OCI-LY1 (cell line): ENCODE data around the gene MAML2.

Experiments
- H2AFZ ChIP-seq: fragments of 200-600 bp; sonication (generic), shearing (Covaris generic); 2 replicates; pipeline ENCODE4 v1.6.0; 2014; ENCODE audit warnings: antibody characterized with exemption, mild to moderate bottlenecking, low read length
- H3F3A ChIP-seq: fragments of 200-600 bp; sonication (generic), shearing (Covaris generic); 2 replicates; pipeline ENCODE4 v1.6.0; 2014; ENCODE audit warnings: mild to moderate bottlenecking, antibody characterized with exemption, low read length, moderate library complexity; ENCODE audit not compliant: insufficient read depth
- H3K27ac ChIP-seq: fragments of 200-600 bp; sonication (generic); 2 replicates; pipeline ENCODE4 v1.5.1; 2014; ENCODE audit warnings: low read length, mixed run types, mild to moderate bottlenecking, low read depth; ENCODE audit not compliant: poor library complexity, severe bottlenecking
- H3K27me3 ChIP-seq: fragments of 200-600 bp; sonication (generic); 2 replicates; pipeline ENCODE4 v1.6.0; 2014; ENCODE audit warnings: antibody characterized with exemption, mild to moderate bottlenecking, low read length, moderate library complexity; ENCODE audit not compliant: insufficient read depth
- H3K36me3 ChIP-seq: fragments of 200-600 bp; sonication (generic); 2 replicates; pipeline ENCODE4 v1.6.1; 2014; ENCODE audit warnings: mild to moderate bottlenecking, antibody characterized with exemption, low read length, moderate library complexity, mixed read lengths; ENCODE audit not compliant: insufficient read depth
- H3K4me1 ChIP-seq: fragments of 200-600 bp; sonication (generic); 2 replicates; pipeline ENCODE4 v1.5.1; 2014; ENCODE audit warnings: mild to moderate bottlenecking, low read length, moderate library complexity; ENCODE audit not compliant: insufficient read depth, severe bottlenecking
- H3K4me2 ChIP-seq: fragments of 200-600 bp; sonication (generic), shearing (Covaris generic); 2 replicates; pipeline ENCODE4 v1.6.1; 2014; ENCODE audit warnings: low read length
- H3K4me3 ChIP-seq: fragments of 200-600 bp; sonication (generic); 2 replicates; pipeline ENCODE4 v1.5.1; 2014; ENCODE audit warnings: low read length, low read depth, mild to moderate bottlenecking, mixed read lengths; ENCODE audit not compliant: poor library complexity, severe bottlenecking
- H3K79me2 ChIP-seq: fragments of 200-600 bp; shearing (Covaris generic); 2 replicates; pipeline ENCODE4 v1.6.1; 2016; ENCODE audit warnings: mixed run types, low read length, mixed read lengths; ENCODE audit not compliant: insufficient read depth
- H3K9ac ChIP-seq: fragments of 200-600 bp; sonication (generic), shearing (Covaris generic); 2 replicates; pipeline ENCODE4 v1.6.1; 2014; ENCODE audit warnings: mild to moderate bottlenecking, low read length, mixed read lengths
- H3K9me2 ChIP-seq: fragments of 200-600 bp; sonication (generic), shearing (Covaris generic); 2 replicates; pipeline ENCODE4 v1.6.1; 2014; ENCODE audit warnings: low read depth, mild to moderate bottlenecking, low read length, mixed read lengths
- H3K9me3 ChIP-seq: fragments of 200-600 bp; shearing (Covaris generic); 2 replicates; pipeline ENCODE4 v1.6.1; 2014; ENCODE audit warnings: low read length, mixed read lengths
- H4K20me1 ChIP-seq: fragments of 200-600 bp; sonication (generic), shearing (Covaris generic); 2 replicates; pipeline ENCODE4 v1.6.0; 2016; ENCODE audit warnings: mild to moderate bottlenecking, low read length; ENCODE audit not compliant: insufficient read depth
- EZH2 ChIP-seq: fragments of 200-600 bp; sonication (generic), shearing (Covaris generic); IDR thresholded peaks from 2 replicates; pipeline ENCODE4 v1.8.0; 2017; ENCODE audit warnings: borderline replicate concordance, mixed run types, mild to moderate bottlenecking, antibody characterized with exemption, low read length, moderate library complexity, mixed read lengths
- TF ChIP-seq, protein P1 (sequence below): fragments of 200-600 bp; sonication (generic), shearing (Covaris generic); IDR thresholded peaks from 2 replicates; pipeline ENCODE4 v1.5.1; 2017; ENCODE audit warnings: mild to moderate bottlenecking, antibody characterized with exemption, low read length, moderate library complexity, mixed read lengths

MAML2 gene

DNA sequence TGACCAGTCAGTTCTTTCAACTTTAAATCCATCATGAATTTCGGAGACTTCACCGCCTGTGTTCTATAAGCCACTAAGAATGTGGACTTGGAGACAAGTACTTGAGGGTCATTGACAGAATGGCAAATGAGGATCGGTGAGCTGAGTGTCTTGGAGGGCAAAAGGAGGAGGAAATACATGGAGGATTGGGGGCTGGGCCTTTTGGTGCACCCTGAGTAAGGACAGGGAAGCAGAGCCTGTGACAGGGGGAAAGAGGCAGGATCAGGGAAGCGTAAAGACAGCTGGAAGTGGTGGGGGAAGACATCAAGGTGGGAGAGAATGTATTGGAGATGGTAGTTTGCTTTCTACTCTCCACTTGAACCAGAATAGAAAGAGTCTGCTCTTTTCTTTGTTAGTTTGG is 348.7 kb downstream of the MAML2 start:
- Histone ChIP-seq H3K4me2 (no peak overlapping the region), H2AFZ (no peak overlapping the region), H3K79me2 (no peaks in the 10 kb centered on the region), H3F3A (no peaks in the 10 kb centered on the region), H3K9me3 (no peaks in the 10 kb centered on the region), H3K4me3 (no peak overlapping the region), H3K4me1 (no peaks in the 10 kb centered on the region), H4K20me1 (no peaks in the 10 kb centered on the region), H3K9me2 (no peaks in the 10 kb centered on the region), H3K9ac (no peak overlapping the region), H3K36me3 (no peaks in the 10 kb centered on the region), H3K27ac (no peak overlapping the region), H3K27me3 (no peaks in the 10 kb centered on the region)
- TF ChIP-seq, protein P1, sequence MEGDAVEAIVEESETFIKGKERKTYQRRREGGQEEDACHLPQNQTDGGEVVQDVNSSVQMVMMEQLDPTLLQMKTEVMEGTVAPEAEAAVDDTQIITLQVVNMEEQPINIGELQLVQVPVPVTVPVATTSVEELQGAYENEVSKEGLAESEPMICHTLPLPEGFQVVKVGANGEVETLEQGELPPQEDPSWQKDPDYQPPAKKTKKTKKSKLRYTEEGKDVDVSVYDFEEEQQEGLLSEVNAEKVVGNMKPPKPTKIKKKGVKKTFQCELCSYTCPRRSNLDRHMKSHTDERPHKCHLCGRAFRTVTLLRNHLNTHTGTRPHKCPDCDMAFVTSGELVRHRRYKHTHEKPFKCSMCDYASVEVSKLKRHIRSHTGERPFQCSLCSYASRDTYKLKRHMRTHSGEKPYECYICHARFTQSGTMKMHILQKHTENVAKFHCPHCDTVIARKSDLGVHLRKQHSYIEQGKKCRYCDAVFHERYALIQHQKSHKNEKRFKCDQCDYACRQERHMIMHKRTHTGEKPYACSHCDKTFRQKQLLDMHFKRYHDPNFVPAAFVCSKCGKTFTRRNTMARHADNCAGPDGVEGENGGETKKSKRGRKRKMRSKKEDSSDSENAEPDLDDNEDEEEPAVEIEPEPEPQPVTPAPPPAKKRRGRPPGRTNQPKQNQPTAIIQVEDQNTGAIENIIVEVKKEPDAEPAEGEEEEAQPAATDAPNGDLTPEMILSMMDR: no peak
- no peak for TF ChIP-seq EZH2

DNA sequence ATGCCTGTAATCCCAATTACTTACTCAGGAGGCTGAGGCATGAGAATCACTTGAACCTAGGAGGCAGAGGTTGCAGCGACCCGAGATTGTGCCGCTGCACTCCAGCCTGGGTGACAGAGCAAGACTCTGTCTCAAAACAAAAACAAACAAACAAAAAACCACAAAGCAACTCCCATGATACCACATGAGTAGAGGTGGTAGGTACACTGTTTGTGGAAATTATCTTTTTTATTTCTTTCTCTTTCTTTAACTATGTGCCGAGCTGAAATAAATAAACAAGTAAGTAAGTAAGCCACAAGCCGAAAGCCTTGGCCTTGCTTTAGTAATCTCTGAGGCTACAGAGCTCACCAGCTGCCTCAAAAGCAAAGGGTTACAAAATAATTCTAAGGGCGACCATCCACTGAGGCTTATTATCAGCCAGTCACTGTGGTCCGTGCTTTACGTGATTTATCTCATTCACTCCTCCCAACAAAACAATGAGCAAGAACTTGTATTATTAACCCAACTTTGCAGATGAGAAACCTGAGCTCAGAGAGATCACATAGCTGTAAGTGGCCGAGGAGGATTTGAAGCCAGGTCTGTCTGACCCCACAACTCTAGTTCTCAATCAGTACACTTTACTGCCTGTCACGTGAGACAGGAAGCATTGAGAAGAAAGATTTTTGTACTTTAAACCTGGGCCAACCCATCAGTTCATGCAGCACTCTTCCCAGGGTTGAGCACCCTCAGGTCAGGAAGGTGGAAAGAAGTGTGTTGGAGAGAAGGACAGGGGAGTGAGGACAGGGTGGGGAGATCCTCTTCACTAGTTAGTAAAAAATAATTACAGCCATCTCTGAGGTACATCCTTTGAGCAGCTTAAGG is 349.3 kb downstream of the MAML2 start:
- Histone ChIP-seq H3K9me2 (no peaks in the 10 kb centered on the region), H3K27ac (no peak overlapping the region), H2AFZ (no peak overlapping the region), H3F3A (no peaks in the 10 kb centered on the region), H3K4me2 (no peak overlapping the region), H3K27me3 (no peaks in the 10 kb centered on the region), H3K4me1 (no peaks in the 10 kb centered on the region), H3K9ac (no peak overlapping the region), H4K20me1 (no peaks in the 10 kb centered on the region), H3K4me3 (no peak overlapping the region), H3K9me3 (no peaks in the 10 kb centered on the region), H3K79me2 (no peaks in the 10 kb centered on the region), H3K36me3 (no peaks in the 10 kb centered on the region)
- no peak for TF ChIP-seq EZH2
- TF ChIP-seq, protein P1: no peak

DNA sequence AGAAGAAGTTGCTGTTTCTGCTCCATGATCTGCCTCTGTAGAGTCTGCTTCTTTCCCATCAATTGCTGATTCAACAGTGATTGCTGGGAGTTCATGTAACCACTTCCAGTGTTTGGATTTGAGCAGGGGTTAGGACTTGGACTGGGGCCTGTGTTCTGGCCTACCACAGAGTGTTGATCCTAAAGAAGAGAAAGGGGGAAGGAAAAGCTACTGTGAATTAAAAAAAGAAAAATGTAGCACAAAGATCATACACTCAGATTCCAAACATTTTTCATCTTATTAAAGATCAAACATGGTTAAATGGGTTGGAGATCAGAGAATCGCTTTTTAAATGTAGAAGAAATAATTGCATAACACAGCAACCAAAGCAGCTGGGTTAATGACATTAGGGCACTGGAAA is 351.4 kb downstream of the MAML2 start:
- Histone ChIP-seq H3K27me3 (no peaks in the 10 kb centered on the region), H3K4me2 (no peak overlapping the region), H3F3A (no peaks in the 10 kb centered on the region), H2AFZ (no peak overlapping the region), H3K4me3 (no peak overlapping the region), H3K4me1 (no peaks in the 10 kb centered on the region), H3K9me3 (no peaks in the 10 kb centered on the region), H3K36me3 (no peaks in the 10 kb centered on the region), H3K27ac (no peak overlapping the region), H4K20me1 (no peaks in the 10 kb centered on the region), H3K9ac (no peak overlapping the region), H3K9me2 (no peaks in the 10 kb centered on the region), H3K79me2 (no peaks in the 10 kb centered on the region)
- TF ChIP-seq EZH2: no peak
- TF ChIP-seq, protein P1: no peak
